NCI-H748 (cell line): ENCODE results near the gene GALNT18.

Experiments used
- DNase-seq: peaks from one replicate; lab custom pipeline; 2025; ENCODE audit not compliant: unreplicated experiment; lab: John Stamatoyannopoulos, UW

Gene GALNT18

DNA sequence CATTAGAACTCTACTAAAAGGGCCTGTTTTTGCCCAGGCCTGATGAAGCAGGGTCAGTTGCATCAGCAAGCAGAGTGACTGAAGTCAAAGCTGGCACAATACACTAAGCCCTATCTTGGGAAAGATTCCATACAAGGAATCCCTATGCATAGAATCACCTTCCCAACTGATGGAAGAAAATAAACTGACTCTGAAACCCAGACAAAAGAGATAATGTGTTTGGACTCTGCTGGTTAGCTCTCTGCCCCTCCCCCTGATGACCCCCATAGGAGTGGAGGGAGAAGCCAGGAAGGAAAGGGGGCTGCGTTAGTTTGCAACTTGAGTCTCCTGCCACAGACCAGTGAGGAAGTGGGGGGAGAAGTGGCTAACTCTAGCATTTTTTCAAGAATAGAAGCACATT lies 32.9 kb downstream of the GALNT18 start:
- no peak for DNase-seq

DNA sequence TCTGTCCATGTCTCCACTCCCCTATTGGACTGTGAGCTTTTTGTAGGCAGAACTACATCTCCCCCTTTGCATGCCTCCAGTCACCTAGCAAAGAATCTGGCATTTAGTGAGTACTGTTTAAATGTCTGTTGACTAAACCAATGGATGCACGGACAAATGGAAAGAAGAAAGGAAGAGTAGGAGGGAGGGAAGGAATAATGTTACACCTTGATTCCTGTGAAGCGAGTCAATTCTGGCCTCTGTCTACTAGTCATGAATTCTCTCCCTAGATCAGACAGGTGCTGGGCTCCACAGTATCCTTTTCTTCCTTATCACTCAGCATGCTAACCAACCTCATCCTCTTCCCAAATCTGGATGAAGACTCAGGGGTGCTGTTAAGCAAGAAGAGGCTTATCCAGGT lies 33.6 kb downstream of the GALNT18 start:
- no peak for DNase-seq

DNA sequence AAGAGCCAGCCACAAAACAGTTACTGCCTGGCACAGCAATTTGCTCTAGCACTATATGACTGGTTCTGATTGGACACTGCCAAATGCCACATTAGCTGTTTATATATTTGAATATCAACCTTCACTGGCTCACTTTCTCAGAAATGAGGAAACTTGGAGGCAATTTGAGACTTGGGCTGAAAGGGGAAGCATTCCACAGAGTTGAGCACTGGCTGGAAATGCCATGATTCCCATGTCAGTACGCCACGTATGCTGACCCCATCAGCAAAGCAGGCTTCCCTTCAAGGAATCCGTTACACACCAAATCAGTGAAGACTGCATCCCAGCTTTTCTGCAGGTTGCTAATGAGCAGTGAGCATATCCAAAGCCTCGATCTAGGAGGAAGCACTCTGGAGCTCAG lies 34.7 kb downstream of the GALNT18 start:
- no peak for DNase-seq

DNA sequence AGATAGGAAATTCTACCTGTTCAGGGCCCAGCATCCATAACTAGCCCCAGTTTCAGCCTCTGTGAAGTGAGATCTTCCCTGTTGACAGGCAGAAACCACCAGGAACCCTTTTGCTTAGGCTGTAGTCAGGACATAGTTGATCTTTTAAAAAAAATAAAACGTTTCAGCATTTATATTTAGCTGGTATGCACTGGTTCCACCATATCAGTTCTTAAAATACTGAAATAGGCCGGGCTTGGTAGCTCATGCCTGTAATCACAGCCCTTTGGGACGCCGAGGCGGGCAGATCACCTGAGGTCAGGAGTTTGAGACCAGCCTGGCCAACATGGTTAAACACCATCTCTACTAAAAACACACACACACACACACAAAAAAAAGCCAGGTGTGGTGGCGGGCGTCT lies 35.3 kb downstream of the GALNT18 start:
- no peak for DNase-seq

DNA sequence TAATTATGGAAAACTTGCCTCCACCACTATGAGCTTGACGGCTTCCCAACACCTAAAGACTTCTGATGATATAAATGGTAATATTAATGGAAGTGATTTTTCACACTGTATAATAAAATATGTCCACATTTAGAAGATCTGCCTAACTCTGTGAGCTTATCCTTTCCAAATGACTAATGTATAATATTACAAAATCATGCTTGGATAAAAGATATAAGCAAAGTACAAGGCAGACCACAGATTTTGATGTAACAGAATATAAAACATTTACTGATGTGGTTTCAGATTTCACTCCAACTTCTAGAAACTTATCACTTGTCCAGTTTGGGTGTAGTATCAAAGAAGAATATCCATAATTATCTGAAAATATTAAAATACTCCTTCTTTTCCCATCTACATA lies 36.9 kb downstream of the GALNT18 start:
- DNase-seq = no peak

DNA sequence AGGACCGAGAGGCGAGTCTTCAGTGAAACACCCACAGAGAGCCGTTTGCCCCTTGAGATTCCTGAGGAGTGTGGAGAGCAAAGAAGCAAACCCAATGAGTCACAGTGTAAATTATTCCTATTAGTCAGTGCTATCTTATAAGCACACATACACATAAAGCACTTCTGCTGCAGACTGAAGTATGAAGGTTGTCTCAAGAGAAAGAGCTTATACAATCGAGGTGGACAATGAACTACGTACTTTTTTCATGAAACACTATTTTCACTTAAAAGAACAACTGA lies 37.3 kb downstream of the GALNT18 start:
- no peak for DNase-seq

DNA sequence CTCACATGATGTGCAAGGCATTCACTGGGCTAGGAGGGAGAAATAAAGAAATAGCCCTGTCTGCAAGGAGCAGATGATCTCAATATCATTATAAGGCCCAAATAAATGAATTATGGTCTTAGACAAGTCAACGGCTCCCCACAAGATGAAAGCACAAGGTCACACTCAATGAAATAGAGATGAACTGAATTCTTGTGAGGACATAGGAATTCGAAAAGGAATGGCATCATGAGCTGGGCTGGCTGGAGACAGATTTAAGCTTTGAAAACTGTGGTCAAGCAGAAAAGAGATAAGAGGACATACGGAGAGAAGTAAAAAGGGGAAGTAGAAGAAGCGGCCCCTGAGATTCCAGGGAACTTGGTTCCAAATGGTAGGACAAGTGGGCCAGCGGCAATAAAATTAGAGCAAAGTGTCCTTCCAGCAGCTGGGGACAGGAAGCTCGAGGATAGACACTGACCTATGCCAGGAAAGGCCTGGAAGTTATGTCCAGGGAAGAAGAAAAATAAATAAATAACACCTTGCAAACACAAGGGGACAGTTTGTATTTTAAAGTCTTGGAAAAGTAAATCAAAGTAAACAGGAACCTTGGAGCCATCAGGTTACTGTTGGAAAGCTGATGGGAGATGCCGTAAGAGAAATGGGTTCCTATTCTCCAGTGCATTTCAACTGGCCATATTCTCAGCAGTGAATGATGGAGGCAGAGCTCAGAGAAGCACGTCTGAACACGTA lies 37.8 kb downstream of the GALNT18 start:
- DNase-seq = no peak

DNA sequence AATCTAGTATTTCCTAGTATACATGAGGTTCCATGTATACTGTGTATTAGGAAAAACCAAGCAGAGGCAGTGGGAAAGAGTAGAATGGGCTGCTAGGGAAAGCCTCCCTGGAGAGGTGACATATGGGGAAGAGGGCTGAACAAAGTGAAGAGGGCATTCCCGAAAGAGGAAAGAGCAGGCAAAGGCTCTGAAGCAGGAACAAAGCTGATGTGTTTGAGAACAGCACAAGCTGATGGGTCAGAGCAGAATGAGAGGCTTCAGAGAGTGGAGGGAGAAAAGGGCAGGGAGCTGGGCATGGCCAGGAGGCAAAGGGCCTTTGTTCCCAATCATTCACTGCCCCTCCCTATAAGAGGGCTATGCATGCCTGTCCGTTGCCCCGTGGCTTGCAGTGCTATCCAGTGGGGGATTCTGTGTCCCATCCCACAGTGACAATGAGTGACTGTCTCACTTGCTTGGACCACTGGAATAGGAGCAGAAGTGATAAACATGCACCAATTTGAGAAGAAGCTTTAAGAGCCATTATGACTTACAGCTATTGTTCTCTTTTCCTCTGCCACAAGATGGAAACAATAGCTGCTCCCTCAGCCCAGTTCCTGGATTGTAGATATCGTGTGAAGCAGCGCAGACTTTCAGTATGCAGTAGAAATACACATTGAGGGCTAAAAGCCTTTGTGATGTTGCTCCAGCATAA lies 39.6 kb downstream of the GALNT18 start:
- no peak for DNase-seq

DNA sequence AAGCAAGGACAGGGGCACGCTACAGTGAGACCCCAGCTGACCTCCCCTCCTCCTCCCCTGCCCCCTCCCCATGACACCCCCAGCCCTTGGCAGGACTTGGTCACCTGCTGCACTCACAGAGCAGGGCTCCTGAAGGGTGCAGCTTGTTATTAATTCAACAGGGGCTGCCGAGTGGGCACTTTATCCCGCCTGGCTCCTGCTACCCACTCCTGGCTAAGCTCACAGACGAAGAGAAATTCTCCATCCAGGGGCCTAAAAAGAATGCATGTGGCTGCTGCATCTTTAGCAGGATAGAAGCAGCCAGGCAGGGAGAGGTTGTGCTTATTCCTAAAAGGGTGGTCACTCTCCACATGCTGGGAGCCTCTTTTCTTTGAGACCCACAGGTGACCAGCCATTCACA lies 40.3 kb downstream of the GALNT18 start:
- no peak for DNase-seq

DNA sequence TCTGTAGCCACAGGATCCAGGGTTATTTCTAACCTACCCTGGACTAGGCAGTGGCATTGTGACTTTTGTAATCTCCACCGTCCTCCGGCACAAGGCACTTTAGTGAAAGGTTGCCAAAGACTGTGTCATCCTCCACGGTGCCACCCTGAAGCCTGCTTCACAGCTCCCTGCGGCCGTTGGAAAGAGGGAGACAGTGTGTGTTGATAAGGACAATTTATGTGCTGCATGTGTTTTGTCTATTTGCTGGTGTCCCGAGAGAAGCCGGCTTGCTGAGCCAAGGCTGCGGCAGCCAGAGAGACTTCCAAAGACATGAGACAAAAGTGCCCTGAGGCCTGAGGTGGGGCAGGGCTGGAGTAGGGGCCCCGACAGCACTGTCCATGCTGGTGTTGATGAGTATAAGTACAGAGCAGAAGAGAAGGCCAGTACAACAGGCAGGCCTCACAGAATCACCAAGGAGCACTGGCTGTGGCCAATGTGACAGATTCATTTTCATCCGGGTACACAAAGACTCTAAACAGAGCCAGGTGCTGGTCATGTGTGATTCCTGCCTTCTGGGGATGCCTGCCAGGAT lies 40.9 kb downstream of the GALNT18 start:
- DNase-seq = peak; percentile 36

DNA sequence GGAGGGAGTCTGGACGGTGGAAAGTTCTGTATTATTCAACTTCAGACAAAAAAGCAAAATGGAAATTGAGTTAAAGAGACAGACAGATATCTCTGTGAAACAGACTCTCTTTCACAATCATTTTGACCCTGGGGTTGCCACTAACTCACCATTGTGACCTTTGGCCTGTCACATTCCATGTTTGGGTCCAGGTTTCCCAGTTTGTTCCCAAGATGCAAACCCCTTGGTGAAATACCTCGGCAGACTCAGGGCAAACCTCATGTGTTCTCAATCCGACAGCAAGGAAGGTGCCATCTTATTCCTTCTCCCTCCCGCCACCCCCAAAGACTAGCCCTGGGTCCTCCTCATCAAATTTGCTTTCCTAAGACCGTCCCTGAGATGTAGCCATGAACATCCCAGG lies 41.8 kb downstream of the GALNT18 start:
- DNase-seq = no peak

DNA sequence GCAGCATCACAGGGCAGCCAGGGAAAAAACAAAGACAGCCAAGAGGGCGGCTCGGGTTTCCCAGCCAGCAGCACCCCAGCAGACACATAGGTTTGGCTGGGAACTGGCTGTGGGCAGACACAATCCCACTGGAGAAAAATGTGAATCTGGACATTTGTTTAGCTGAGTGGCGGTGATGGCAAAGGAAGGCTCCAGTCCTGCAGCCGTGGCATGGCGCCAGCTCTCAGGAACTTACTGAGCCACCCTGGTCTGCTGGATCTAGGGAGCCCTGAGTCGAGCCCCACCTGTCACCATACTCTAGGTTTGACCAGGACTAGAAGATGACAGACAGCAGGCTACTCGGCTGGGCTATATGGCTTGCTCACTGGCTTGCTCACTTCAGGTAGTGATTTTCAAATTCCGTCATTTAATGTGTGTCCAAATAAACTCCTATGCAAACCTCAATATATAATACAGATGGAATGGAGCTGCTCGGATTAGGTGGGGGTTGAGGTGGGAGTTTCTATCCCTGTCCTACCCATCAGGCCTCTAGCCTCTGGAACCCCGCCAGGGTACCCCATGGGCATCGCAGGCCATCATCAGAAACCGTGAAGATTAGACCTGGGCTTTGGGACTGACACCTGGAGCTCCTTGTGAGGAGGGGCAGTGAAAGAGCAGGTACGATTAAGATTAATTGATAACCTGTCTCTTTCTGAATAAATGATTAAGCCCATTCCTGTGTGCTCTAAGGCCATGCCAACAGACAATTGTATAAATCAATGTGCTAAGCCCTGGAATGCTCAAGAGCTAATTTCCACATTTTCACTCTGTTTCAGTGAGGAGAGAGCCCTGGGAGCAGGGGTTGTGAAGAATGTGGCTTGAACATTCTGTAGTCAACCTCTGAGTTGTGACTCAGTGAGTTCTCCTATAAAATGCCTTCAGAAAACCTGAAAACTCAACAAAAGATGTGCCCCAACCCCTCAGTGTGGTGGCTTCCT lies 42.5 kb downstream of the GALNT18 start:
- DNase-seq = peak; percentile 22

DNA sequence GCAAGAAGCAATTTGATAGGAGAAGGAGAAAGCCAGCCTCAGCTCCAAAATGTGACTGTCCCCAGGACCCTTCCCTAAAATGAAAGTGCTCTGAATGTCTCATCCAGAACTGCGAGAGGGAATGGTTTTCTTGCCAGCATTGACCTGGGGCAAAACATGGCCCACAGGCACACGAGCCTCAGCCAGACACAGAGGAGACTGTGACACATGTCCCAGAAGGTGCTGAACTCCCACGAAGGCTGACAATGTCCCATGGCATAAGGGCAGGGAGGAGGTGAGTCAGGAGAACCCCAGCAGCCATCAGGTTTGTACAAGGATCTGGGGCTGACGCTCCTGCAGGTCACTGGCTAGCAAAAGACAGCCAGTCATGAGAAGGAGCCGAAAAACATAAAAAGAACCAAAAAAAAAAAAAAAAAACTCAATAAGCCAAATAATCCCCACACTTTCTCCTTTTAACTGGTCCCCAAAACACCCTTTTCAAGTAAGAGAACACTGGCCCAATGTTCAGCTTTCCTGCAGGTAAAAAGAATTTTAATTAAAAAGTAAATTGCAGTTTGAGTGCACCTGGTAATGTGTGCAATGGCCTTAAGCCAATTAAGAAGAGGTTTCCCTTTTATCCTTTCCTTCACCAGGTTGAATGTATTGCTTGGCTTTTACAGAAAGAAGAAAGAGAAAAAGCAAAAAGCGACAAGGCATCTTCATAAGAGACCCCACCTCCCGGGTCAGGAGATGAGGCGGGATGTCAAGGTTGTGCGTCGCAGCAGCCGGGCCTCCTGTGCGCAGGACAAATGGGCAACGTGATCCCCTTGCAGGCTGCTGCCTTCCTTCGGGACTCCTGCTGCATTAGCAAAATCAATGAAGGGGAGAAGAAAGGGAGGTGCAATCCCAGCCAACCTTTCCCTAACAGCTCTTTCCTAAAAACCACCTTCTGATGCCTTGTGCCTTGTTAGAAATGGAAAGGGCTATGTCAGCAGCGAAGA lies 43.6 kb downstream of the GALNT18 start:
- peak; percentile 36 for DNase-seq

DNA sequence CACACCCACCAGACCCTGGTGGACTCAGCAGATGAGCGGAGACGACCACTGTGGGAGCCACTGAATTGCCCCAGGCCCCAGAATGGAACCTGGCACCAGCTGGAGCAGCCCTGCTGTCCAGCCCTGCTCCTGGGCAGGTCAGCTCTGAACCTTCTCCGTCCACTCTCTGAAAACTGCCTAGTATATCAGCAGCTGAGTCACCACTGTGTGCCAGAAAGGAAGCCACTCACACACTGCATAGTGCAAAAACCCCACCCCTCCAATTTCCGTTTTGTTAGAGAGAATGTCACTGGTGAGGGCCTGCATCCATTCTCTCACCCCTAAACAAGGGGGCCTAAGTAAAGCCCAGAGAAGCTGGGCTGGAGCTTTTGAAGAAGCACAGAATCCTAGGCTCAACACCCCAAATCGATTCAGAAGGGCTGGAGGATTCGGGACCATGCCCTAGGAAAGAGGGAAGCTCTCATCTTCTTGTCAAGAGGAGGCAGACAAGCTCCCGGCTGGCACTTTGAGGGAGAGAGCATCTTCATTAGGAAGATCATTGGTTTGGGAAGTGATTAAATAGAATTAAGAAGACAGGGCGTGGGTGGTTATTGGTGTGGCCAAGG lies 44.5 kb downstream of the GALNT18 start:
- no peak for DNase-seq

DNA sequence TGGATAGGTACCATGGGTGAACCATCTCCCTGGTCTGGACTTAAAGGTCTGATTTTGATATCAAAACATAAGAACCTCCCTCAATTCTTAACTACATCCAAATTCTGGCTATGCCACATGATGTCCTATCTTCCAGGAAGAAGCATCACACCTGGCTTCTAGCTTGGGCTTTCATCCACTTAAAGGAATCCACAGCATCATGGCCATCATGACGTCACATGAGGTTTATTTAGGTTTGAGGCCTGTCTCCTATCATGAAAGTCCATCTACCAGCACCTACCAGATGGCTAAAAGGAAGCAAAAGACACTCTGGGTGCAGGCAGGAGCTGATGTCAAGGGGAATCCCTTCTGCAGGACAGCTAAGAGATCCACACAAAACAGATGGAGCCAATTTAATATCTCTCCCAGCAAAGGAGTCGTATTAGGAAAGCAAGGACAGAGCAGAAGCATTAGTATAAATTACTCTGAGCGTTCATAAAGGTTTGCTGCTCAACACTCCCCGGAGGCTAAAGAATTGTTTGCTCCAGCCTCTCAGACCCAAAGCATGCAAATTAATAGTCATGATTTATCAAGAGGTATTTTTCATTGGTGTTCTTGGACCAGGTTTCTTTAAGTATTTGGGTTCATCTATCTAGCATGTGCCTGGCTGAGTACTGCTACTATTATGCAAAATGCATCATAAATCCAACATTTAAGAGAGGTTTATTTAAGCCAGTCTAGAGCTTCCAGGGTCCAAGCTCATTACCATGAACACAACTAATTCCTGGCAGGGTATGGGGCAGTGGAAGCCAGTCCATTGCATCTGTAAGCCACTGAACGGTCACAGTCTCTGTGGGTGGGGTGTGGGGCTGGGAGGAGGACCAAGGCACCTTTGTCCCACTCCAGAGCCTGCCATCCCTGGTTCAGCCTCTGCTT lies 47.2 kb downstream of the GALNT18 start:
- DNase-seq = no peak

DNA sequence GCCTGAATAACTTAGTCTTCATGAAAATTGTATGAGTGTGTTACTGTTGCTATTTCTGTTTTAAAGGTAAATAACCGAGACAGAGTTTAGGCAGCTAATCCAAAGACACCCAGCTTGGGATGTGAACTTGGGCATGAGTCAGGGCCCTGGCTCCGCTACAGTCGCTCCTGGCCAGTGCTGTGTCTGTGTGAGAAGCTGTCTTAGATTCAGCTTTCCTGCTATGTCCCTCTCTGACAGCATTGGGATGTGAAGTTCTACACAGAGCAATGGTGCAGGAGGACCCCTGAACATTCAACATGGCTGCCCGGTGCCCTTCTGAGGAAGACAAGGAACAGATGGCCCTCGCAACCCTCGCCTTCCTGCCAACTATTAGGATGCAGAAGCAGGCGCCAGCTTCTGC lies 49.4 kb downstream of the GALNT18 start:
- no peak for DNase-seq

DNA sequence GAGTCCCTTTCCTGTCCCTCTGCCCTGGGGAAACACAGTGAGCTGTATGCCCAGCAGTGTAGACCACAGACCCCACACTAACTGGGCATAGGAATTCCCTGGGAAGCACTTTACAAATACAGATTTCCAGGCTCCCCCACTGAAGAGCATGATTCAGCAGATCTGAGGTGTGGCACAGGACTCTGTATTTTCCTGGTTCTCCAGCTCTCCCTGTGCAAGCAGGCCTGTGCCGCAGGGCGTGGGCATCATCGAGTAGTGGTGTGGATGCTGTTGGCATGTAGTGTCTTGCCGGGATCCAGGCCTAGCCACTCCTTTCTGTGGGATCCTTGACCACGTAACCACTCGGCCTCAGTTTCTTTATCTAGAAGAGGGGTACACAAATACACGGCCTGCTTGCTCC lies 49.9 kb downstream of the GALNT18 start:
- no peak for DNase-seq

DNA sequence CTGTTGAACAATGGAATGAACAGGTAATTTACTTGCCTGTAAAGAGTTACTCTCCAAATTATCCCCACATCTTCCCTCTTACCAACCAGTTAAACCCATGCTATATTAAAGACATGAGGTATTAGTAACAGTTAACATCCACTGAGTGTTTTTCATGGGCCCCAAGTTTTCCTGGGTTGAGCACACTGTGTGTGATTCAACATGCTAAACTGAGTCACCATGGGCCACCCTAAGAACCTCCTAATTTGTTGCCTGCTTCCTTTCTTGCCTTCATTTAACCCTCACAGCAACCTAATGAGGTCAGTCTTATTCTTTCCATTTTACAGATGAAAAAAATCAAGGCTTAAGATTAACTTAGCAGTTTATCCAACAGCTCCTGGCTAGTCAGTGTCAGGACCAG lies 51.0 kb downstream of the GALNT18 start:
- no peak for DNase-seq

DNA sequence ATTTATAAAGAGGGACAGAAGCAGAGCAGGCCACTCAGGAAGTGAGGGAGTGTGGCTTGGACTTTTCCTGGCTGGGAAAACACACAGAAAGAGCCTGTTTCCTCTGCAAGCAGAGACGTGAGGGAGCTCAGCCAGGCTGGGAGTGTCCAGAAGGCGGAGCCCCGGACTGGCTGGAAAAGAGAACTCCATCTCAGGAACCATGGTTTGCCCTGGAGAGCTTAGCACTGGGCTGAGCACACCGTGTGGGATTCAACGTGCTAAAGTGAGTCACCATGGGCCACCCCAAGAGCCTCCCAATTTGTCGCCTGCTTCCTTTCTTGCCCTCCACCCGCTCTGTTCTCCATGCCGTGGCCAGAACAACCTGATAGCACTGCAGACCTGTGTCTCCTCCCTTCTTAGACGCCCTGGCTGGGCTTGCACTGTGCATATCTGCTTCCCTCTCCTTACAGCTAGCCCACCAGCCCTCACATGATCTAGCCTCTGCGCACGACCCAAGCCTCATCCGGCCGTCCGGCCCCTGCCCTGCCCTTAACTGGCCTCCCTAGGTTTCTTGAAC lies 51.8 kb downstream of the GALNT18 start:
- DNase-seq = peak; percentile 22
